Activated T-cell treated with anti-CD3 and anti-CD28 coated beads, Interleukin-2, amount 50 U/mL, for 24 hours (primary cell): ENCODE results near the gene CYS1.

Experiments used
- DNase-seq: peaks from one replicate; pipeline ENCODE4 v3.0.0-alpha.2; 2020
- H3K27ac Mint-ChIP-seq: 2 replicates; pipeline ENCODE4 v1.8.0; 2020; ENCODE audit warnings: mild to moderate bottlenecking, mixed read lengths
- H3K27me3 Mint-ChIP-seq: 2 replicates; pipeline ENCODE4 v1.8.0; 2020; ENCODE audit warnings: mixed read lengths
- H3K36me3 Mint-ChIP-seq: 2 replicates; pipeline ENCODE4 v1.8.0; 2020; ENCODE audit warnings: low read depth, mixed read lengths
- H3K4me1 Mint-ChIP-seq: 2 replicates; pipeline ENCODE4 v1.8.0; 2020; ENCODE audit warnings: low read depth, mixed read lengths
- H3K4me3 Mint-ChIP-seq: 2 replicates; pipeline ENCODE4 v1.8.0; 2020; ENCODE audit warnings: mild to moderate bottlenecking, moderate library complexity, mixed read lengths
- H3K9me3 Mint-ChIP-seq: 2 replicates; pipeline ENCODE4 v1.8.0; 2020; ENCODE audit warnings: mixed read lengths

Gene CYS1

DNA sequence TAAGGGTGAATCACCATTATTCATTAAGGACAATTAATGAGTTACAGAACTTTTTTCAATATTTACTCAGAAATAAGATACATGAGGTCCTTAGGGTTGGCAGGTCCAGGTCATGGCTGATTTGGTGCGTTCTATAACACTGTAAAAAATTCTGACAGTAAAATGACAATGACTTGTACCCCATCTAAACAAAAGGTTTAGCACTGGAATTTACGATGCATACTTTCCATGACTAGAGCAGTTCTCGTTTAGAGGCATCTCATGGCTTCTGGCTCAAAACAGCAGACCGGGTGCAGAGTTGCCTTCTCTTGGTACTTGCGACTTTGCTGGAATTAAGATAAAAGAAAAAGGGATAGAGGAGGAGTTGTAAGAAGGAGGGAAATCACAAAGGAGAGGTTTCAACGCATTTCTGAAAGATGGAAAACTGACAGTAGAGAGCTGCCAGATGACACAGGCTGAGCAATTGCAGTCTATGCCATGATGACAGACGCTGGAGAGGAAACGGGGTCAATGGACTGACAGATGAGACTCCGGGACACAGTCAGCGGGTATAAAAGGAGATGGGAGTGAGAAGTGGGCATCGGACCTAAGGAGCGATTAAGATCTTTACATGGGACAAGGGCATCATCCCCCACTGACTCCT is 4.1 kb upstream of the CYS1 start:
- H3K36me3 Mint-ChIP-seq = no peaks in the 10 kb centered on the region
- no peak overlapping the region for H3K27ac Mint-ChIP-seq
- H3K4me1 Mint-ChIP-seq = peaks cover 16% of the 10 kb centered on the region
- H3K9me3 Mint-ChIP-seq = no peaks in the 10 kb centered on the region
- H3K4me3 Mint-ChIP-seq = no peak overlapping the region
- DNase-seq = no peak
- H3K27me3 Mint-ChIP-seq = peaks cover 66% of the 10 kb centered on the region

DNA sequence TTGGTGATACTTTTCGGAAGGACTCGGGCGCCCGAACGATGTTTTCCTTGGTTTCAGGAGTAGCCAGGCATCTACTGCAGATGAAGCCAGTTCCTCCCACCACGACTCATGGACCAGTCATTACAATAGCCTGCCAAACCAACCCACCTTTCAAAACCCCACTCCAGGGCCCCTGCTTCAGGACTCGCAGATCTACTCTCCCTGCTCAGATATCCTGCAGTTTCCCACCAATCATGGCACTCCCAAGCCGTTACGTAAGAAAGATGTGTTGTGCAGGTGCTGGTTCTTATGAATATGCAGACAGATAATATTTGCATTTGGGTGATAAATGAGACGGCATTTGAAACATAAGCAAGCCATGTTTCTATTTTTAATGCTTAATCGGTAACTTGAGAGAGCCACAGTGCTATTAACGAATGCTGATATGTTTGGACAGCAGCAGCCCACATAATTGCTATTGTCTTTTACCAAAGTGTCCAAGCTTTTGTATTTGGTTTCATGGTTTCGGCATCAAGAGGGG is 3.5 kb upstream of the CYS1 start:
- Mint-ChIP-seq H3K27me3 (peaks cover 70% of the 10 kb centered on the region), H3K27ac (no peak overlapping the region), H3K9me3 (no peaks in the 10 kb centered on the region), H3K36me3 (no peaks in the 10 kb centered on the region), H3K4me3 (no peak overlapping the region), H3K4me1 (peaks cover 19% of the 10 kb centered on the region)
- no peak for DNase-seq

GRCh38 chr2:10083046-10083445 is 2.8 kb upstream of the CYS1 start:
- no peaks in the 10 kb centered on the region for H3K9me3 Mint-ChIP-seq
- H3K4me3 Mint-ChIP-seq = no peak overlapping the region
- H3K4me1 Mint-ChIP-seq = peaks cover 19% of the 10 kb centered on the region
- no peak overlapping the region for H3K27ac Mint-ChIP-seq
- DNase-seq = no peak
- no peaks in the 10 kb centered on the region for H3K36me3 Mint-ChIP-seq
- H3K27me3 Mint-ChIP-seq = peaks cover 77% of the 10 kb centered on the region

DNA sequence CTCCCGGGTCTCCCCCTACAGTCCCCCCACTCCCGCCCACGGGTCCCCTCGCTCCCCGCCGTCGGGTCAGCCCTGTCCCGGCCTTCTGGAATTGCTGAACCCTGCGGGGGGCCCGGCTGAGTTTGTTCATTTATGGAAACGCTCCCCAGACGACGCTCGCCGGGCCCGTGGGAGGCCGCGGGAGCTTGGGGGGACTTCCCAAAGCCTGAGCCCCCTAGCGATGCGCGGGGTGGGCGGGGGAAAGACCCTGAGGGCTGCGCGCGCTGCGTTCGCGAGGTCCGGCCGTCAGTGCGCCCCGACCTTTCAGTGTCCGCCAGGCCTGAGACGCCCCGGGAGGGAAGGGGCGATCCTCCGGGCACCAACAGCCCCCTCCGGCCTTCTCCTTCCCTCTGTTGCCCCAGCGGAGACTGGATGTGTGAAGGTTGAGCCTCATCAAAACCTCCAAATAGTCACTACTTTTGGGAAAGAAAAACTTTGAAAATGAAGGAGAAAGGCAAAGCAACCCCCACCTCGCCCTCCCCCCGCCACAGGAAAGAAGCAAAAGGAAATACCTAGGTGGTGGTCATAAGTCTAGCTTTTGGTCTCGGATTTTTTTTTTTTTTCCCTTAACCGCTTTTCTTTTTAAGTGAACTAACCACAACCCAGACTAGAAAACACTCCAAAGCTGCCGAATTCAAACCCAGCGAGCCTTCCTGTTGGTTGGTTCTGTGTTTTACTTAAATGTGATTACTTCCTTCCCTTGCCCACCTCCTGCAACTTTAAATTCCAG is 509 bp upstream of the CYS1 start:
- no peaks in the 10 kb centered on the region for H3K36me3 Mint-ChIP-seq
- H3K9me3 Mint-ChIP-seq = no peaks in the 10 kb centered on the region
- peaks cover 82% of the 10 kb centered on the region for H3K27me3 Mint-ChIP-seq
- peak; percentile 40 for DNase-seq
- peak overlapping the region; percentile 61 for H3K4me3 Mint-ChIP-seq
- H3K27ac Mint-ChIP-seq = no peak overlapping the region
- H3K4me1 Mint-ChIP-seq = peaks cover 19% of the 10 kb centered on the region

GRCh38 chr2:10079266-10079869 is 843 bp downstream of the CYS1 start:
- no peak overlapping the region for H3K27ac Mint-ChIP-seq
- peaks cover 18% of the 10 kb centered on the region for H3K4me1 Mint-ChIP-seq
- peak; percentile 47 for DNase-seq
- H3K27me3 Mint-ChIP-seq = peaks cover 80% of the 10 kb centered on the region
- no peaks in the 10 kb centered on the region for H3K9me3 Mint-ChIP-seq
- H3K36me3 Mint-ChIP-seq = no peaks in the 10 kb centered on the region
- H3K4me3 Mint-ChIP-seq = peak overlapping the region; percentile 68

DNA sequence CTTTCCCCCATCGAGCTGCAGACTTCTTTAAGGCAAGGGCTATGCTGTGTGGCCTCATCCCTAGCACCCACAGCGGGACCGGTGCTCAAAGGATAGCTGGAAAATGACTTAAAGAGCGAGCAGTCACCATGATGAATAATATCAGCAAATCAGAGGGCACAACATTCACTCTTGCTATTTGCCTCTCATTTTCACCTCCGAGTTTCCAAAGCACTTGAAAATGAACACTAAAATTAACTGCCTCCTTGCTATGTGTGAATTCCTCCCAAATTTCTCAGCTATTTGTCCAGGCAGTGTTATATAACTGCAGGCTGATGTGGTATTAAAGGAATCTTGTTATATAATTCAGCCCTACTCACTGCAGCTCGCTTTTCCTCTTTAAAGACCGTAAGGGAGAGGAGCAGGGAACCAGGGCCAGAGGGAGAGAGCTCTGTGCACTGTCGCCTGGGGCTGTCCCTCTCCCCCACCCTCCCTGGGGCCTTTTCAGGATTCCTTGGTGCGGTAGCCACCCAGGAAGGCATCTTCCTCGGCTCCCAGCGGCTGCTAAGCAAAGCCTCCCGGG is 1.4 kb downstream of the CYS1 start:
- H3K4me3 Mint-ChIP-seq = peak overlapping the region; percentile 68
- H3K27ac Mint-ChIP-seq = no peak overlapping the region
- no peak for DNase-seq
- H3K27me3 Mint-ChIP-seq = peaks cover 80% of the 10 kb centered on the region
- no peaks in the 10 kb centered on the region for H3K9me3 Mint-ChIP-seq
- no peaks in the 10 kb centered on the region for H3K36me3 Mint-ChIP-seq
- H3K4me1 Mint-ChIP-seq = peaks cover 14% of the 10 kb centered on the region

DNA sequence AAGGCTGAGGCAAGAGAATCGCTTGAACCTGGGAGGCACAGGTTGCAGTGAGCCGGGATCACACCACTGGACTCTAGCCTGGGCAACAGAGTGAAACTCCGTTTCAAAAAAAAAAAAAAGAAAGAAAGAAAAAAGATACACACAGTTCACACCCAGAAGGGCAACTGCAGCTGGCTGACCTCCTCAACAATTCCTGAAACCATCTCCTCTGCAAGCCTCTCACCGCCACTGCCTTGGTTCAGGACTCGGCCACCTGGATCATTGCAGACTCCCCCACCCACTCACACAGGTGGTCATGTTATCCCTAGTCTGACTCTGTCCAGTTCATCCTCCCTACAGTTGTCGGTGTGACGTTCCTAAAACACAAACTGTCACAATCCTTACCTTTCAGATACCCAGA is 2.2 kb downstream of the CYS1 start:
- Mint-ChIP-seq H3K4me3 (no peak overlapping the region), H3K9me3 (no peaks in the 10 kb centered on the region), H3K36me3 (no peaks in the 10 kb centered on the region), H3K27me3 (peaks cover 78% of the 10 kb centered on the region), H3K27ac (no peak overlapping the region), H3K4me1 (peaks cover 10% of the 10 kb centered on the region)
- no peak for DNase-seq

DNA sequence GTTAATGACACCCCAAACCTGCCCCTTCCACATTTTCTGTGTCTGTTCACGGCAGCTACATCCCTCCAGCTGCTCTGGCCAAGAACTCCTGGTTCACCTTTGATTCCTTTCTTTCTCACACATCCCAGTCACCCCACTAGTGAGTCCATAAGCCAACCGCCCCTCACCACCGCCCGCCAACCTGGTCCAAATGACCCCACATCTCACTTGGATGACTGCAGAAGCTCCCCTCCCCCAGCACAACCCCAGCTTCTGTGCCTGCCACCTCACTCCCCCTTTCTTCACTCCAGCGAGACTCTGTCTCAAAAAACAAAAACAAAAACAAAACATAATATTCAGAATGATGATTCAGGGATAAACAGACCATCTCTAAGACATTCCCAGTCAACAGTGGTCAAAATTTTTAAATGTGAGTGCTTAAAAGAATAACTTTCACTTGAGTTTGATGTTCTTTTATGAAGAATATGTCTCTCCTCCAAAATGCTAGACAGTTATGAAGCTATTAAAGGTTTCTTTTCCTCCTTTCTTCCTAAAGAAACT is 3.2 kb downstream of the CYS1 start:
- Mint-ChIP-seq H3K36me3 (no peaks in the 10 kb centered on the region), H3K4me3 (no peak overlapping the region), H3K27ac (no peak overlapping the region), H3K4me1 (peaks cover 14% of the 10 kb centered on the region), H3K27me3 (peaks cover 74% of the 10 kb centered on the region), H3K9me3 (no peaks in the 10 kb centered on the region)
- no peak for DNase-seq

- Mint-ChIP-seq H3K4me3 (no peak overlapping the region), H3K27ac (no peak overlapping the region), H3K9me3 (no peaks in the 10 kb centered on the region), H3K36me3 (no peaks in the 10 kb centered on the region), H3K27me3 (peaks cover 71% of the 10 kb centered on the region), H3K4me1 (peaks cover 14% of the 10 kb centered on the region)
- no peak for DNase-seq
Observed at GRCh38 chr2:10076511-10076910, 3.7 kb downstream of the CYS1 start.

DNA sequence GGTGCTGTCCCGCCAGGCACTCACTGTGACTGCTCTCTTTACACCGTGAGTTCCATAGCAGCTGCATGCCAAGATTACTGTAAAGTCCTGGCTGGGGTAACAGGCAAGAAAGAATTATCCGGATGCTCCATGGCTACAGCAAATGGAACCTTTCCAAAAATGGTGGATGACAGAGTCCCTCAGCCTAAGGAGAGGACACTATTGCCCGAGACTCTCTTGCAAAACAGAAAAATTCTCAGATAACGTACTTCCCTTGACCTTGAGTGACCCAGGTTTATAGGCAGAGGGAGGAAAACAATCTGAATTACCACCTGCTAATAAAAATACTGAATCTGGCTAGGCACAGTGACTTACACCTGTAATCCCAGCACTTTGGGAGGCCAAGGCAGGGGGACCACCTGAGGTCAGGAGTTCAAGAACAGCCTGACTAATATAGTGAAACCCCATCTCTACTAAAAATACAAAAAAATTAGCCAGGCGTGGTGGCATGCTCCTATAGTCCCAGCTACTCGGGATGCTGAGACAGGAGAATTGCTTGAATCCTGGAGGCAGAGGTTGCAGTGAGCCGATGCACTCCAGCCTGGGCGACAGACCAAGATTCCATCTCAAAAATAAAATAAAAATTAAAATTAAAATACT is 4.5 kb downstream of the CYS1 start:
- peaks cover 62% of the 10 kb centered on the region for H3K27me3 Mint-ChIP-seq
- H3K27ac Mint-ChIP-seq = no peak overlapping the region
- DNase-seq = no peak
- H3K9me3 Mint-ChIP-seq = no peaks in the 10 kb centered on the region
- H3K4me3 Mint-ChIP-seq = no peak overlapping the region
- H3K4me1 Mint-ChIP-seq = peaks cover 7% of the 10 kb centered on the region
- H3K36me3 Mint-ChIP-seq = no peaks in the 10 kb centered on the region

- Mint-ChIP-seq H3K27ac (no peak overlapping the region), H3K4me3 (no peak overlapping the region), H3K9me3 (no peaks in the 10 kb centered on the region), H3K36me3 (no peaks in the 10 kb centered on the region), H3K27me3 (peaks cover 60% of the 10 kb centered on the region), H3K4me1 (peaks cover 6% of the 10 kb centered on the region)
- DNase-seq = no peak
Observed at GRCh38 chr2:10075101-10075500, 5.1 kb downstream of the CYS1 start.

DNA sequence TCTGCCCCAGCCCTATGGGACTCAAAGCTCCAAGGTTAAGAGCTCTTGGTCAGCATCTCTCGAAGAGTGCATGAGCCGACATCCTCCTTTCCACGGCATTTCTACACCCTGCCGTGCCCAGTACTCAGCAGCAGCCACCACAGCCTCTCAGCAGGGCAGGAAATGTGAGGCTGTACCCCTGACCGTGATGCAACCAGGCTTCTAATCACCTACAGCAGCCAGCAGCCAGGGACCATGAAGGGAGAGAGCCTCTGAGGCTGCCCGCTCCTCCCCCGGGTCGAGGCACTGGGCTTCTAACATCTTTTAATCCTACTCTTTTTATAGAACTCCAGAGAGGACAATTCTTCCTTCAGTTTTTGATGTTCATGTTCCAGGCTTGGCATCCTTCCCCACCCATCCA is 6.5 kb downstream of the CYS1 start:
- Mint-ChIP-seq H3K4me3 (no peak overlapping the region), H3K27ac (no peak overlapping the region), H3K27me3 (peaks cover 53% of the 10 kb centered on the region), H3K9me3 (no peaks in the 10 kb centered on the region), H3K4me1 (peaks cover 3% of the 10 kb centered on the region), H3K36me3 (no peaks in the 10 kb centered on the region)
- DNase-seq = no peak

GRCh38 chr2:10072656-10073480 is 7.3 kb downstream of the CYS1 start:
- Mint-ChIP-seq H3K27ac (no peak overlapping the region), H3K27me3 (peaks cover 45% of the 10 kb centered on the region), H3K4me1 (peaks cover 3% of the 10 kb centered on the region), H3K36me3 (no peaks in the 10 kb centered on the region), H3K9me3 (peaks cover 4% of the 10 kb centered on the region), H3K4me3 (no peak overlapping the region)
- peak; percentile 76 for DNase-seq
